Type B pancreatic cell (in vitro differentiated cells): ENCODE data around the gene MORC3. TPM values are rescaled to one million over a fixed set of nuclear protein-coding genes. Genes with fewer than 3 reads are reported as not detected.
A peak's percentile ranks its signal among the peaks of the same experiment; 100 is the strongest.
"Not testable (repeated sequence)": the region's sequence is repeated elsewhere in the genome, so short reads cannot be mapped to it uniquely, and the experiment has no call there.

Experiments
- DNase-seq: peaks from one replicate; pipeline ENCODE4 v3.0.0; 2021; ENCODE audit warnings: mixed read lengths; ENCODE audit not compliant: unreplicated experiment; ENCODE audit errors: extremely low spot score
- H3K27ac Mint-ChIP-seq: 2 replicates; pipeline ENCODE4 v1.8.0; 2021; ENCODE audit warnings: mild to moderate bottlenecking, mixed read lengths
- H3K27me3 Mint-ChIP-seq: 2 replicates; pipeline ENCODE4 v1.8.0; 2021; ENCODE audit warnings: mixed read lengths
- H3K36me3 Mint-ChIP-seq: 2 replicates; pipeline ENCODE4 v1.8.0; 2021; ENCODE audit warnings: mixed read lengths
- H3K4me1 Mint-ChIP-seq: one replicate; pipeline ENCODE4 v1.8.0; 2021; ENCODE audit warnings: mixed read lengths; ENCODE audit not compliant: unreplicated experiment
- H3K4me3 Mint-ChIP-seq: 2 replicates; pipeline ENCODE4 v1.8.0; 2021; ENCODE audit warnings: mild to moderate bottlenecking, mixed read lengths
- H3K9me3 Mint-ChIP-seq: 2 replicates; pipeline ENCODE4 v1.8.0; 2021; ENCODE audit warnings: mixed read lengths
- total RNA-seq: library from RNA; stranded (reverse); gene quantifications from 2 replicates; pipeline ENCODE4 v1.2.1, GENCODE V29; 2021; ENCODE audit warnings: low replicate concordance
- TF ChIP-seq, protein P1 (sequence below): fragments of 200-600 bp; sonication (generic); conservative IDR thresholded peaks from 2 replicates; pipeline ENCODE4 v1.5.0; 2021; ENCODE audit warnings: antibody characterized with exemption, mild to moderate bottlenecking

Gene MORC3
- total RNA-seq, 1 donor from 2014 or later = 26.9 TPM

DNA sequence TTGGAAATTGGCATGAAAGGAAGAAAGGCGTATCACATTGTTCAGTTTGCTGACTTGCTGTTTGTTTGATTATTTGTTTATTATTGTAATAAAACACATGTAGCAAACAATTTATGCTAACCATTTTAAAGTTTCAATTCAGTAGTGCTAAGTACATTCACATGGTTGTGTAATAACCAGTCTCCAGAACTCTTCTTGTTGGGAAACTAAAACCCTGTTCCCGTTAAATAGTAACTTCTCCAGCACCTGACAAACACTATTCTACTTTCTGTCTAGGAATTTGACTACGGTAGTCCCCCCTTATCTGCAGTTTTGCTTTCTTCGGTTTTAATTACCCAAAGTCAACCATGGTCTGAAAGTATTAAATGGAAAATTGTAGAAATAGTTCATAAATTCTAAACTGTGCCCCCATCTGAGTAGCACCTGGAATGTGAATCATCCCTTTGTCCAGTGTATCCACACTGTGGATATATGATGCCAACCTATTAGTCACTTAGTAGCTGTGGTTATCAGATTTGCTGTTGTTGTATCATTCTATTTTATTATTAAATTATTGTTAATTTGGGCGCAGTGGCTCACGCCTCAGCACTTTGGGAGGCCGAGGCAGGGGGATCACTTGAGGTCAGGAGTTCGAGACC, 5.5 kb downstream of the MORC3 start:
- Mint-ChIP-seq H3K36me3 (peaks cover 25% of the 10 kb centered on the region), H3K4me3 (no peak overlapping the region), H3K27me3 (no peaks in the 10 kb centered on the region), H3K9me3 (no peaks in the 10 kb centered on the region), H3K4me1 (peaks cover 13% of the 10 kb centered on the region), H3K27ac (no peak overlapping the region)
- no peak for DNase-seq
- TF ChIP-seq, protein P1, sequence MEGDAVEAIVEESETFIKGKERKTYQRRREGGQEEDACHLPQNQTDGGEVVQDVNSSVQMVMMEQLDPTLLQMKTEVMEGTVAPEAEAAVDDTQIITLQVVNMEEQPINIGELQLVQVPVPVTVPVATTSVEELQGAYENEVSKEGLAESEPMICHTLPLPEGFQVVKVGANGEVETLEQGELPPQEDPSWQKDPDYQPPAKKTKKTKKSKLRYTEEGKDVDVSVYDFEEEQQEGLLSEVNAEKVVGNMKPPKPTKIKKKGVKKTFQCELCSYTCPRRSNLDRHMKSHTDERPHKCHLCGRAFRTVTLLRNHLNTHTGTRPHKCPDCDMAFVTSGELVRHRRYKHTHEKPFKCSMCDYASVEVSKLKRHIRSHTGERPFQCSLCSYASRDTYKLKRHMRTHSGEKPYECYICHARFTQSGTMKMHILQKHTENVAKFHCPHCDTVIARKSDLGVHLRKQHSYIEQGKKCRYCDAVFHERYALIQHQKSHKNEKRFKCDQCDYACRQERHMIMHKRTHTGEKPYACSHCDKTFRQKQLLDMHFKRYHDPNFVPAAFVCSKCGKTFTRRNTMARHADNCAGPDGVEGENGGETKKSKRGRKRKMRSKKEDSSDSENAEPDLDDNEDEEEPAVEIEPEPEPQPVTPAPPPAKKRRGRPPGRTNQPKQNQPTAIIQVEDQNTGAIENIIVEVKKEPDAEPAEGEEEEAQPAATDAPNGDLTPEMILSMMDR = no peak

DNA sequence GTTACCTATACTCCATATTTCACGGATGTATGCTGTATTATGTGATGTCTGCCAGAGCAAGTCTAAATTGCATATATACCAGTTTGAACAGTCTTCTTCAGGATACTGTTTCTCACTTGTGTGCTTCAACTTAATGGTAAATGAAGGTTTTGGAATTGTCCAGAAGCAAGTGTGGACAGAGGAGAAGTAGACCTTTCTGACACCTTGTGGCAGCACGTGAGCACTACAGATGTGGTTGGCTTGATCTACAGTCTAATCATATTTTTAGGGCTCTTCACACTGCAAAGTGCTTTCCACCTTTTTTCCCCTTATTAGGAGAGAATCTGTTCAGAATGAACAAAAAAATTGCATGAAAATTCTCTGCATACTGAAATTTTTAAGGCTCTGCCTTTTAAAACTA, 10.9 kb downstream of the MORC3 start:
- Mint-ChIP-seq H3K9me3 (no peaks in the 10 kb centered on the region), H3K4me3 (no peak overlapping the region), H3K27ac (peak overlapping the region; percentile 65), H3K36me3 (peaks cover 24% of the 10 kb centered on the region), H3K4me1 (peaks cover 15% of the 10 kb centered on the region), H3K27me3 (no peaks in the 10 kb centered on the region)
- DNase-seq = no peak
- TF ChIP-seq, protein P1 = peak; percentile 83

DNA sequence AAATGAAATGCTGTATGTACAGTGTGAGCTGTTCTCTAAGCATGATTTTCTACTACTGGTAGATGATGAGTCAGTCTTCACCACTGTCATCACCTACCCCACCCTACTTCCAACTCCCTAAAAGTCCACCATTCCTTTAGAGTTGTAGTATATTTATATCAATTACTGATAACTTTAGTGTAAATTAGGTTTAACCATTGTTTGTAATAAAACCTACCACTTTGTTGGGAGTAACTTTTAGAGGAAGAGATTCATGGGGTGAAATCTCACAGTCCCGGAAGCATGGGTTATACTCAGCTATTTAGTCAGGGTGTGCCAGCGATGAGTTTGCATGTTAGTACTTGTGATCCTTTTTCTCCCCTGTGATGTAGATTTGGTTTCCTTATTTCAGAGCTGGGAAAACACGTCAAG, 17.1 kb downstream of the MORC3 start:
- Mint-ChIP-seq H3K9me3 (no peaks in the 10 kb centered on the region), H3K36me3 (peaks cover 36% of the 10 kb centered on the region), H3K27ac (peak overlapping the region; percentile 75), H3K27me3 (no peaks in the 10 kb centered on the region), H3K4me1 (peaks cover 5% of the 10 kb centered on the region), H3K4me3 (no peak overlapping the region)
- TF ChIP-seq, protein P1 = no peak
- DNase-seq = no peak

DNA sequence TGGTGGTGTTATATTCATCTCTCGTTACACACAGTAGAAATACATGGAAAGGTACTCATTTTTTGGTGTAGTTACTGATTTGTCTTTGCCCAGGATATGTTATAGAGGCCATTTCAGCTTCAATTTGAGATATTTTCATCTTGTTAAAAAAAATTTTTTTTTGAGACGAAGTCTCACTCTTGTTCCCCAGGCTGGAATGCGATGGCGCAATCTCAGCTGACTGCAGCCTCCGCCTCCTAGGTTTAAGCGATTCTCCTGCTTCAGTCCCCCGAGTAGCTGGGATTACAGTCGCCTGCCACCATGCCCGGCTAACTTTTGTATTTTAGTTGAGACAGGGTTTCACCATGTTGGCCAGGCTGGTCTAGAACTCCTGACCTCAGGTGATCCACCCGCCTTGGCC, 19.0 kb downstream of the MORC3 start:
- TF ChIP-seq, protein P1 = no peak
- Mint-ChIP-seq H3K27me3 (no peaks in the 10 kb centered on the region), H3K4me1 (no peaks in the 10 kb centered on the region), H3K27ac (no peak overlapping the region), H3K9me3 (no peaks in the 10 kb centered on the region), H3K36me3 (peaks cover 32% of the 10 kb centered on the region), H3K4me3 (no peak overlapping the region)
- DNase-seq = no peak

DNA sequence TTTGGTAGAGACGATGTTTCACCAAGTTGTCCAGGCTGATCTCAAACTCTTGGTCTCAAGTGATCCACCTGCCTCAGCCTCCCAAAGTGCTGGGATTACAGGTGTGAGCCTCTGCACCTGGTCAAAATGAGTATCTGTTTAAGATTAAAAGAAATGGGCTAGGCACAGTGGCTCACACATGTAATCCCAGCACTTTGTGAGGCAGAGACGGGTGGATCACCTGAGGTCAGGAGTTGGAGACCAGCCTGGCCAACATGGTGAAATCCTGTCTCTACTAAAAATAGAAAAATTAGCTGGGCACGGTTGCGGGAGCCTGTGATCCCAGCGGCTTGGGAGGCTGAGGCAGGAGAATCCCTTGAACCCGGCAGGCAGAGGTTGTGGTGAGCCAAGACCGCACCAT, 22.6 kb downstream of the MORC3 start:
- not testable (repeated sequence) for H3K9me3 Mint-ChIP-seq, H3K27me3 Mint-ChIP-seq, H3K4me3 Mint-ChIP-seq, H3K4me1 Mint-ChIP-seq, DNase-seq, H3K27ac Mint-ChIP-seq
- peaks cover 25% of the 10 kb centered on the region for H3K36me3 Mint-ChIP-seq

DNA sequence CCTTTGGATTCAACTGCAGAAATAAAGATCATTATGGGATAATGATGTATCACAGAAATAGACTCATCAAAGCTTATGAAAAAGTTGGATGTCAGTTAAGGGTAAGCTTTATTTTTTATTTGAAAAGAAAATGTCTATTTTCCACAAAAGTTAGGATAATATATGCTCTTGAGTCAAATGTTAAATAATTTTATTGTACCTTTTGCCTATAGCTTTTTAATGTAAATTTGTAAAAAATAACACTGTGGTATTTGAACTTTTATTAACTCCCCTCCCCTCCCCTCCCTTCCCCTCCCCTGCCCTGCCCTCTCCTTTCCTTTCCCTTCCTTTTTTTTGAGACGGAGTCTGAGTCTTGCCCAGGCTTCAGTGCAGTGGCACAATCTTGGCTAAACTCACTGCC, 24.9 kb downstream of the MORC3 start:
- peaks cover 24% of the 10 kb centered on the region for H3K36me3 Mint-ChIP-seq
- no peaks in the 10 kb centered on the region for H3K4me1 Mint-ChIP-seq
- no peak for DNase-seq
- no peaks in the 10 kb centered on the region for H3K9me3 Mint-ChIP-seq
- no peaks in the 10 kb centered on the region for H3K27me3 Mint-ChIP-seq
- TF ChIP-seq, protein P1 = no peak
- H3K27ac Mint-ChIP-seq = no peak overlapping the region
- no peak overlapping the region for H3K4me3 Mint-ChIP-seq
